Measurements from ENCODE around the gene SEMA5A.

The SEMA5A gene

DNA sequence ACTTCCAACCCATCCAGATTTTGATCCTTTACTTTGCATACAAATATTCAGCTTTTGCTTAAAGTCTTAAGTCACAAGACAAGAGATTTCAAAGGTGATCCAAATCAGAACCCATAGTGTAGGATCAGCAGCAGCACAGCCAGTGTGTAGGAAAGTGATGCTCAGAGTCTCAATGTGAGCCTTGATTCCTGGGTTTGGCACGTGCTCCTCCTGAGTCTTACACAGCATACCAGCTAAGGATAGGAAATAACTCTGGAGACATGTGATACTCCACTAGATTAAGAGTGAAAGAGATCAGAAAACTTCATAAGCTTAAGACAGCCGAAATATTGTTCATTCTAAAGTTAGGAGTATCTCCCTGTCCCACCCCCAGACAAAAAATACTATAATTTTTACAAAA is 344.9 kb downstream of the SEMA5A start:
- DNase-seq (ENCODE audit: insufficient read length, low spot score) (no peak), FAIRE-seq (no peak)
- TF ChIP-seq, protein P1, sequence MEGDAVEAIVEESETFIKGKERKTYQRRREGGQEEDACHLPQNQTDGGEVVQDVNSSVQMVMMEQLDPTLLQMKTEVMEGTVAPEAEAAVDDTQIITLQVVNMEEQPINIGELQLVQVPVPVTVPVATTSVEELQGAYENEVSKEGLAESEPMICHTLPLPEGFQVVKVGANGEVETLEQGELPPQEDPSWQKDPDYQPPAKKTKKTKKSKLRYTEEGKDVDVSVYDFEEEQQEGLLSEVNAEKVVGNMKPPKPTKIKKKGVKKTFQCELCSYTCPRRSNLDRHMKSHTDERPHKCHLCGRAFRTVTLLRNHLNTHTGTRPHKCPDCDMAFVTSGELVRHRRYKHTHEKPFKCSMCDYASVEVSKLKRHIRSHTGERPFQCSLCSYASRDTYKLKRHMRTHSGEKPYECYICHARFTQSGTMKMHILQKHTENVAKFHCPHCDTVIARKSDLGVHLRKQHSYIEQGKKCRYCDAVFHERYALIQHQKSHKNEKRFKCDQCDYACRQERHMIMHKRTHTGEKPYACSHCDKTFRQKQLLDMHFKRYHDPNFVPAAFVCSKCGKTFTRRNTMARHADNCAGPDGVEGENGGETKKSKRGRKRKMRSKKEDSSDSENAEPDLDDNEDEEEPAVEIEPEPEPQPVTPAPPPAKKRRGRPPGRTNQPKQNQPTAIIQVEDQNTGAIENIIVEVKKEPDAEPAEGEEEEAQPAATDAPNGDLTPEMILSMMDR (IDR thresholded peaks at IDR 0.05; ENCODE audit: insufficient read depth, missing control alignments), result no peak

DNA sequence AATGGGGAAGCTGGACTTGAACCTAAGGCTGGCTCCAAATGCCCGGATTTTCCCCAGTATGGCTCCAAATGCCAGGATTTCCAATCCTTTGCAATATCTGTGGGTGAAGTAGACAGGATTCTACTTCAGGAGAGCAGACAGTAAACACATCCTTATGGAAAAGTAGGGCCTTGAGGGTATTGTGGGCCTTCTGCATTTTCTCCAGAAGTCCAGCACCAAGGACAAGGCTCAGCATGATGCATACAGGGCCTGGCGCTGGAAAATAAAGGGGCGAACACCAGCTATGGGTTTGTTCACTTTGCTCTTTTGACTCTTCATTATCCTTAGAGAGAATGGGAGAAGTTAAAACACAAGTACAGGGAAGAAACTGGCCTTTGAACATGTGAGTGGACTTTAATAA is 347.5 kb downstream of the SEMA5A start:
- no peak for FAIRE-seq
- TF ChIP-seq, protein P1 (IDR thresholded peaks at IDR 0.05; ENCODE audit: insufficient read depth, missing control alignments), result no peak
- DNase-seq (ENCODE audit: insufficient read length, low spot score), result no peak

DNA sequence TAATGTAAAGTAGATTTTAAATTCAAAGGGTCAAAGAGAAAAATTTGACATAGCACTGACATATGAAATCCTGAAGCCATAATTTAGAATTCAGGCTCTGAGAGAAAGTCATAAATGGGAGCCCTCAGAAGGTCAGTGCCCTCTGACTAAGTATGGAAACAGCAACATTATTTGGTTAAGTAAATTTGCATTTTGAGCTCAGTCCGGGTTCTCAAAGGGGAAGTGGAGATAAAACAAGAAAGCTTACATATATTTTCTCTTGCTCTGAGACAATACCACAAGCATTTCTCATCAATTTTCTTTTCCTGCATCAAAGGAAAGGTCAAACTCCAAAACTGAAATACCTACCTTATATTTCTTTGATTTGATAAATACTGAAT is 348.0 kb downstream of the SEMA5A start:
- DNase-seq (ENCODE audit: insufficient read length, low spot score), result no peak
- TF ChIP-seq, protein P1 (IDR thresholded peaks at IDR 0.05; ENCODE audit: insufficient read depth, missing control alignments), result no peak
- no peak for FAIRE-seq

DNA sequence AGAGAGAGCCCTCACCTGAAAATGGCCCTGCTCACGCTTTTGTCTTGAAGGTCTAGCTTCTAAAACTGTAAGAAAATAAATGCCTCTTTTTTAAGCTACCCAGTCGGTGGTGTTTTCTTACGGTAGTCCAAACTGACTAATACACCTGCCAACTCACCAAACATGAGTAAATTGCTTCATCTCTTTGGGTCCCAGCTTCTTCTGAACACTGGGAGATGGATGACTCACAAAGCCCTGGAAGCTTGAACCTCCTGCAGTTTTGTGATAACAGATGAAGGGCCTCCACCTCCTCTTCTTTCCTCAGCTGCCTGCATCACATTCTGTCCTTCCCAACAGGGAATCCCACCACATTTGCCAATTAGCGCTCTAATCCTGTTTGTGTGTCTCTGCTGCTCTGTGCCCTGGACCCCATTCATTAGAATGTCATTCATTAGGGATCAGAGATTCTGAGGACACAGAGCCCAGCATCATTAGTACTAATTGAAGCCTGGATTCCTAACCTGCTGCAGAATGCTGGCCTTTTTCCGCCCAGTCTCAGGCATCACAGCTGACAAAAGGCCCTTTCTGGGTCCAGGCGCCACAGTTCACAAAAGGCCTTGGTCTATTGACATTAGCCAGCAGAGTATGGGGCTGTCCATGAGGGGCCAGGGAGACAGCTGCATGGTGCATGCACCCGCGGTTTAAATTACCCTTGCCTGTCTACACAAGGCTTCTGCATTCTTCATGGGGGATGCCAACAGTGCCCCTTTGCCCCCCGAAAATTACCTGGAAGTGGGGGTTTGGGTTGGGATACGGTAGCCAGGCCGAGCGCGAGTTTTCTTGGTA is 349.3 kb downstream of the SEMA5A start:
- no peak for FAIRE-seq
- DNase-seq (ENCODE audit: insufficient read length, low spot score), result no peak
- TF ChIP-seq, protein P1 (IDR thresholded peaks at IDR 0.05; ENCODE audit: insufficient read depth, missing control alignments), result no peak

DNA sequence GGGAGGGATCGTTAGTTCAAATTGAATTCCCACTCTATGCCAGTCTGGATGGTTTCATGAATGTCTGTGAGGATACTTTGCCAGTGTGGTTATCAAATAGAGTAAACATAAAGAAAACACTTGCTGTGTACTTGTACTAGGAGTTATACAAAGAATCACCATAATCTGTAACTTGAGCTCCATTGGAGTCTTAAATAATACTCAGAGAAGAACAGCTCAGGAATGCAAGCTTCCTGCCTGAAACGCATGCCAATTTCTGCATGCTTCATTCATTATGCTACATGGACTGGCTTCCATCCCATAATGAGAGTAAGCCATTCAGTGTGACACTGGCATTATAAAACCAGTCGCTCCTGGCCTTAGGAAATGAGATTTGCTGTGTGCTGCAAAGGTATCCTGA is 351.4 kb downstream of the SEMA5A start:
- FAIRE-seq (no peak), DNase-seq (ENCODE audit: insufficient read length, low spot score) (no peak)
- TF ChIP-seq, protein P1 (IDR thresholded peaks at IDR 0.05; ENCODE audit: insufficient read depth, missing control alignments), result no peak

DNA sequence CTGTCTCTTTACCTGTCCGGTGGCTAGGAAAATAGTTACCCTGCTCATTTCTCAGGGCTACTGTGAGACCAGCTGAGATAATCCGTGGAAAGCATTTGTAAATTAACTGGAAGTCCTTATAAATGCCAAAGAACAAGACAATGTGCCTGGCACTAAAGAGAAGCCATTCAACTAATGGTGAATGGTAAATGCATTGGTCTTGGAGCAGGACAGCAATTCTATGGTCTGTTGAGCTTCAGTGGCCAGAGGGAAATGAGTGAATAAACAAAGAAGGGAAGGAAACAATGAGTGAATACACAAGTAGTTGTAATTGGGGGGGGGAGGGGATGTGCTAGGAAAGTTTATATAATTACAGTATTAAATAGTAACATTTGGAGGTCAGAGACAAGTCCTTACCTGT is 353.6 kb downstream of the SEMA5A start:
- TF ChIP-seq, protein P1 (IDR thresholded peaks at IDR 0.05; ENCODE audit: insufficient read depth, missing control alignments), result no peak
- no peak for FAIRE-seq
- DNase-seq (ENCODE audit: insufficient read length, low spot score), result no peak

DNA sequence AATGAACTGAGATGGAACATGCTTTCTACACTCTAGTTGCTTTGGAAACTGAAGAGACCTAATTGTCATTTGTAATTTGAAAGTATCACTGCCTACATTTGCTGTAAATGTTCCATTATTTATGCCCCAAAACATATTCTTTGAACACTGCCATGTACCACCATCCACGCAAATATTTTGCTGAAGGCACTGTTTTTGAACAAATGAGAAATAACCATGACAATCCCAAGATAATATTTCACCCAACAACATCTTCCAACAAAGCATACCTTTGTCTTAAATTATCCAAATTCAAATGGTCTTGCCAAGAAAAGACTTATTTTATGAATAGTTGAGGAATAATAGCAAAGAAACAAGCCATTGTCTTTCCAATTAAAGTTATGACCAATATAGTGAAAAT is 356.2 kb downstream of the SEMA5A start:
- TF ChIP-seq, protein P1 (IDR thresholded peaks at IDR 0.05; ENCODE audit: insufficient read depth, missing control alignments), result no peak
- no peak for FAIRE-seq
- DNase-seq (ENCODE audit: insufficient read length, low spot score), result no peak

Measured in D721Med (cell line).